WTC11 (cell line): ENCODE data around the gene TMEM266. TPM values are rescaled to one million over a fixed set of nuclear protein-coding genes. Genes with fewer than 3 reads are reported as not detected.

Source experiments
- ATAC-seq: fragments of 200-7000 bp; cut with Tn5 transposase; 2 replicates; pipeline ENCODE4 v1.10.0; 2021; ENCODE audit warnings: mild to moderate bottlenecking, moderate library complexity
- CTCF ChIA-PET: fragments of 300-600 bp; sonication (Branson Sonifier 250); formaldehyde crosslinking; loops from one replicate; lab custom pipeline; 2021; ENCODE audit warnings: antibody characterized with exemption; lab: Charles Lee
- POLR2A ChIA-PET: fragments of 350-600 bp; sonication (Branson Sonifier 250); formaldehyde crosslinking; loops from one replicate; lab custom pipeline; 2021; ENCODE audit warnings: antibody characterized with exemption; lab: Charles Lee
- DNase-seq: peaks from one replicate; pipeline ENCODE4 v3.0.0; 2021; ENCODE audit warnings: low spot score
- H3K27ac Mint-ChIP-seq: 2 replicates; pipeline ENCODE4 v1.8.0; 2021; ENCODE audit warnings: mixed read lengths
- H3K27me3 Mint-ChIP-seq: 2 replicates; pipeline ENCODE4 v1.8.0; 2021; ENCODE audit warnings: low read depth, mild to moderate bottlenecking, moderate library complexity, mixed read lengths
- H3K36me3 Mint-ChIP-seq: 2 replicates; pipeline ENCODE4 v1.8.0; 2021; ENCODE audit warnings: mixed read lengths
- H3K4me1 Mint-ChIP-seq: 2 replicates; pipeline ENCODE4 v1.8.0; 2022; ENCODE audit warnings: mixed read lengths
- H3K4me3 Mint-ChIP-seq: 2 replicates; pipeline ENCODE4 v1.8.0; 2021; ENCODE audit warnings: mild to moderate bottlenecking, moderate library complexity, mixed read lengths
- H3K9me3 Mint-ChIP-seq: 2 replicates; pipeline ENCODE4 v1.8.0; 2021; ENCODE audit warnings: mixed read lengths
- CREB1 ChIP-seq: sonication (generic); formaldehyde crosslinking; IDR thresholded peaks from 2 replicates; pipeline ENCODE4 v1.8.0; 2023; ENCODE audit warnings: mild to moderate bottlenecking, missing genetic modification reagents
- GABPB1 ChIP-seq: sonication (generic); formaldehyde crosslinking; IDR thresholded peaks from 2 replicates; pipeline ENCODE4 v1.8.1; 2023; ENCODE audit warnings: mild to moderate bottlenecking, missing genetic modification reagents
- HMGXB4 ChIP-seq: sonication (generic); formaldehyde crosslinking; IDR thresholded peaks from 2 replicates; pipeline ENCODE4 v1.8.1; 2023; ENCODE audit warnings: mild to moderate bottlenecking, moderate library complexity, missing genetic modification reagents
- NFYB ChIP-seq: sonication (generic); formaldehyde crosslinking; conservative IDR thresholded peaks from 2 replicates; pipeline ENCODE4 v1.8.0; 2022; ENCODE audit warnings: low read depth, missing genetic modification reagents
- PREB ChIP-seq: sonication (generic); formaldehyde crosslinking; IDR thresholded peaks from 2 replicates; pipeline ENCODE4 v1.8.1; 2022; ENCODE audit warnings: mild to moderate bottlenecking, missing genetic modification reagents, moderate library complexity, borderline replicate concordance
- RELA ChIP-seq: sonication (generic); formaldehyde crosslinking; IDR thresholded peaks from 2 replicates; pipeline ENCODE4 v1.8.1; 2022; ENCODE audit warnings: missing genetic modification reagents, mild to moderate bottlenecking, borderline replicate concordance
- RORB ChIP-seq: fragments of 250-450 bp; sonication (Bioruptor Pico); IDR thresholded peaks from 2 replicates; pipeline ENCODE4 v1.9.0; 2021; ENCODE audit warnings: mild to moderate bottlenecking
- TCF7 ChIP-seq: sonication (generic); formaldehyde crosslinking; IDR thresholded peaks from 2 replicates; pipeline ENCODE4 v1.8.0; 2022; ENCODE audit warnings: mild to moderate bottlenecking, low read depth, missing genetic modification reagents, moderate library complexity
- USF2 ChIP-seq: sonication (generic); formaldehyde crosslinking; IDR thresholded peaks from 2 replicates; pipeline ENCODE4 v1.8.1; 2023; ENCODE audit warnings: mild to moderate bottlenecking, missing genetic modification reagents, moderate library complexity
- ZNF121 ChIP-seq: sonication (generic); formaldehyde crosslinking; IDR thresholded peaks from 2 replicates; pipeline ENCODE4 v1.8.0; 2023; ENCODE audit warnings: missing genetic modification reagents
- ZNF416 ChIP-seq: fragments of 250-450 bp; sonication (Bioruptor Pico); IDR thresholded peaks from 2 replicates; pipeline ENCODE4 v1.9.0; 2021; ENCODE audit warnings: mild to moderate bottlenecking, inconsistent platforms
- total RNA-seq: library from RNA; stranded (reverse); gene quantifications from 3 replicates; pipeline ENCODE4 v1.2.3, GENCODE V29; 2021
- TF ChIP-seq, protein P1 (sequence below): fragments of 200-600 bp; IDR thresholded peaks from 2 replicates; pipeline ENCODE4 v1.8.0; 2022; ENCODE audit warnings: antibody characterized with exemption
- TF ChIP-seq, protein P2 (sequence below): fragments of 250-450 bp; sonication (Bioruptor Pico); IDR thresholded peaks from 2 replicates; pipeline ENCODE4 v1.9.0; 2021; ENCODE audit warnings: mild to moderate bottlenecking
- TF ChIP-seq, protein P3 (sequence below): sonication (generic); formaldehyde crosslinking; IDR thresholded peaks from 2 replicates; pipeline ENCODE4 v1.8.1; 2023; ENCODE audit warnings: mild to moderate bottlenecking, missing genetic modification reagents
- TF ChIP-seq, protein P4 (sequence below): sonication (generic); formaldehyde crosslinking; conservative IDR thresholded peaks from 2 replicates; pipeline ENCODE4 v1.8.1; 2023; ENCODE audit warnings: mild to moderate bottlenecking, low read depth, missing genetic modification reagents, moderate library complexity
- TF ChIP-seq, protein P5 (sequence below): fragments of 250-450 bp; sonication (Bioruptor Pico); IDR thresholded peaks from 2 replicates; pipeline ENCODE4 v1.8.0; 2021; ENCODE audit warnings: mild to moderate bottlenecking

The TMEM266 gene
- total RNA-seq, 1 experiment from 2014 or later: 8.6 TPM

- ChIA-PET CTCF (no interaction called here), POLR2A (no interaction called here)
- Mint-ChIP-seq H3K27me3 (no peaks in the 10 kb centered on the region), H3K9me3 (peaks cover 5% of the 10 kb centered on the region; the same call in 1 of the 2 replicates), H3K4me3 (no peak overlapping the region), H3K4me1 (peaks cover 10% of the 10 kb centered on the region; the same call in 1 of the 2 replicates), H3K27ac (no peak overlapping the region), H3K36me3 (no peaks in the 10 kb centered on the region)
- no peak for TF ChIP-seq USF2
- TF ChIP-seq, protein P1, sequence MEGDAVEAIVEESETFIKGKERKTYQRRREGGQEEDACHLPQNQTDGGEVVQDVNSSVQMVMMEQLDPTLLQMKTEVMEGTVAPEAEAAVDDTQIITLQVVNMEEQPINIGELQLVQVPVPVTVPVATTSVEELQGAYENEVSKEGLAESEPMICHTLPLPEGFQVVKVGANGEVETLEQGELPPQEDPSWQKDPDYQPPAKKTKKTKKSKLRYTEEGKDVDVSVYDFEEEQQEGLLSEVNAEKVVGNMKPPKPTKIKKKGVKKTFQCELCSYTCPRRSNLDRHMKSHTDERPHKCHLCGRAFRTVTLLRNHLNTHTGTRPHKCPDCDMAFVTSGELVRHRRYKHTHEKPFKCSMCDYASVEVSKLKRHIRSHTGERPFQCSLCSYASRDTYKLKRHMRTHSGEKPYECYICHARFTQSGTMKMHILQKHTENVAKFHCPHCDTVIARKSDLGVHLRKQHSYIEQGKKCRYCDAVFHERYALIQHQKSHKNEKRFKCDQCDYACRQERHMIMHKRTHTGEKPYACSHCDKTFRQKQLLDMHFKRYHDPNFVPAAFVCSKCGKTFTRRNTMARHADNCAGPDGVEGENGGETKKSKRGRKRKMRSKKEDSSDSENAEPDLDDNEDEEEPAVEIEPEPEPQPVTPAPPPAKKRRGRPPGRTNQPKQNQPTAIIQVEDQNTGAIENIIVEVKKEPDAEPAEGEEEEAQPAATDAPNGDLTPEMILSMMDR: no peak
- TF ChIP-seq, protein P2, sequence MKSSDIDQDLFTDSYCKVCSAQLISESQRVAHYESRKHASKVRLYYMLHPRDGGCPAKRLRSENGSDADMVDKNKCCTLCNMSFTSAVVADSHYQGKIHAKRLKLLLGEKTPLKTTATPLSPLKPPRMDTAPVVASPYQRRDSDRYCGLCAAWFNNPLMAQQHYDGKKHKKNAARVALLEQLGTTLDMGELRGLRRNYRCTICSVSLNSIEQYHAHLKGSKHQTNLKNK (CRISPR knock-in tag): no peak
- TF ChIP-seq, protein P3, sequence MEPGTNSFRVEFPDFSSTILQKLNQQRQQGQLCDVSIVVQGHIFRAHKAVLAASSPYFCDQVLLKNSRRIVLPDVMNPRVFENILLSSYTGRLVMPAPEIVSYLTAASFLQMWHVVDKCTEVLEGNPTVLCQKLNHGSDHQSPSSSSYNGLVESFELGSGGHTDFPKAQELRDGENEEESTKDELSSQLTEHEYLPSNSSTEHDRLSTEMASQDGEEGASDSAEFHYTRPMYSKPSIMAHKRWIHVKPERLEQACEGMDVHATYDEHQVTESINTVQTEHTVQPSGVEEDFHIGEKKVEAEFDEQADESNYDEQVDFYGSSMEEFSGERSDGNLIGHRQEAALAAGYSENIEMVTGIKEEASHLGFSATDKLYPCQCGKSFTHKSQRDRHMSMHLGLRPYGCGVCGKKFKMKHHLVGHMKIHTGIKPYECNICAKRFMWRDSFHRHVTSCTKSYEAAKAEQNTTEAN (CRISPR knock-in tag): no peak
- no peak for TF ChIP-seq GABPB1 (CRISPR knock-in tag)
- no peak for TF ChIP-seq RELA (CRISPR knock-in tag)
- TF ChIP-seq RORB: no peak
- no peak for TF ChIP-seq TCF7 (CRISPR knock-in tag)
- TF ChIP-seq, protein P4, sequence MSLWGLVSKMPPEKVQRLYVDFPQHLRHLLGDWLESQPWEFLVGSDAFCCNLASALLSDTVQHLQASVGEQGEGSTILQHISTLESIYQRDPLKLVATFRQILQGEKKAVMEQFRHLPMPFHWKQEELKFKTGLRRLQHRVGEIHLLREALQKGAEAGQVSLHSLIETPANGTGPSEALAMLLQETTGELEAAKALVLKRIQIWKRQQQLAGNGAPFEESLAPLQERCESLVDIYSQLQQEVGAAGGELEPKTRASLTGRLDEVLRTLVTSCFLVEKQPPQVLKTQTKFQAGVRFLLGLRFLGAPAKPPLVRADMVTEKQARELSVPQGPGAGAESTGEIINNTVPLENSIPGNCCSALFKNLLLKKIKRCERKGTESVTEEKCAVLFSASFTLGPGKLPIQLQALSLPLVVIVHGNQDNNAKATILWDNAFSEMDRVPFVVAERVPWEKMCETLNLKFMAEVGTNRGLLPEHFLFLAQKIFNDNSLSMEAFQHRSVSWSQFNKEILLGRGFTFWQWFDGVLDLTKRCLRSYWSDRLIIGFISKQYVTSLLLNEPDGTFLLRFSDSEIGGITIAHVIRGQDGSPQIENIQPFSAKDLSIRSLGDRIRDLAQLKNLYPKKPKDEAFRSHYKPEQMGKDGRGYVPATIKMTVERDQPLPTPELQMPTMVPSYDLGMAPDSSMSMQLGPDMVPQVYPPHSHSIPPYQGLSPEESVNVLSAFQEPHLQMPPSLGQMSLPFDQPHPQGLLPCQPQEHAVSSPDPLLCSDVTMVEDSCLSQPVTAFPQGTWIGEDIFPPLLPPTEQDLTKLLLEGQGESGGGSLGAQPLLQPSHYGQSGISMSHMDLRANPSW (CRISPR knock-in tag): no peak
- no peak for TF ChIP-seq CREB1 (CRISPR knock-in tag)
- no peak for TF ChIP-seq NFYB (CRISPR knock-in tag)
- ATAC-seq (no peak), DNase-seq (no peak)
Measured at GRCh38 chr15:76173317-76173834, 113.6 kb downstream of the TMEM266 start.

DNA sequence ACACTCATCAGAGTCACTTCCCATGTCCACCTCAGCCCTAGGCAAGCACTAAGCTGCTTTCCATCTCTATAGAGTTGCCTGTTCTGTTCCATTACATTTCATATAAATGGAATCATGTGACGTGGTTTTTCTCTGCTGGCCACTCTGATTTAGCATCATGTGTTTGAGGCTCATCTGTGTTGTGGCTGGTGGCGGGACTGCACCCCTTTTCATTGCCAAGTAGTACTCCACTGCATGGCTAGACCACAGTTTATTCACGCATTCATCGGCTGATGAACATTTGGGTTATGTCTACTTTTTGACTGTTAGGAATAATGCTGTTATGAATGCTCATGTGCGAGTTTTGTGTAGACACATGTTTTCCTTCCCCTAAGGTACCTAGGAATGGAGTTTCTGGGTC, 114.9 kb downstream of the TMEM266 start:
- Mint-ChIP-seq H3K27me3 (no peaks in the 10 kb centered on the region), H3K27ac (no peak overlapping the region), H3K4me3 (no peak overlapping the region), H3K4me1 (peaks cover 4% of the 10 kb centered on the region; the same call in 1 of the 2 replicates), H3K9me3 (peaks cover 5% of the 10 kb centered on the region; the same call in 1 of the 2 replicates), H3K36me3 (no peaks in the 10 kb centered on the region)
- ATAC-seq: no peak
- no peak for TF ChIP-seq ZNF121 (CRISPR knock-in tag)
- no peak for TF ChIP-seq ZNF416
- TF ChIP-seq, protein P5, sequence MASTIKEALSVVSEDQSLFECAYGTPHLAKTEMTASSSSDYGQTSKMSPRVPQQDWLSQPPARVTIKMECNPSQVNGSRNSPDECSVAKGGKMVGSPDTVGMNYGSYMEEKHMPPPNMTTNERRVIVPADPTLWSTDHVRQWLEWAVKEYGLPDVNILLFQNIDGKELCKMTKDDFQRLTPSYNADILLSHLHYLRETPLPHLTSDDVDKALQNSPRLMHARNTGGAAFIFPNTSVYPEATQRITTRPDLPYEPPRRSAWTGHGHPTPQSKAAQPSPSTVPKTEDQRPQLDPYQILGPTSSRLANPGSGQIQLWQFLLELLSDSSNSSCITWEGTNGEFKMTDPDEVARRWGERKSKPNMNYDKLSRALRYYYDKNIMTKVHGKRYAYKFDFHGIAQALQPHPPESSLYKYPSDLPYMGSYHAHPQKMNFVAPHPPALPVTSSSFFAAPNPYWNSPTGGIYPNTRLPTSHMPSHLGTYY (CRISPR knock-in tag): no peak
- no peak for TF ChIP-seq PREB (CRISPR knock-in tag)
- no peak for TF ChIP-seq HMGXB4 (CRISPR knock-in tag)
- TF ChIP-seq, all 79 proteins: peak for 0
- ChIA-PET POLR2A (interaction anchor here (0.7 kb wide), 1 partner anchor 19 kb away, joined by 3 read pairs; no protein-coding TSS in a partner anchor), CTCF (no interaction called here)
- no peak for DNase-seq
